H1 (cell line): ENCODE data around the gene TP63. TPM values are rescaled to one million over a fixed set of nuclear protein-coding genes. Genes with fewer than 3 reads are reported as not detected.

ENCODE experiments used
- CTCF ChIA-PET: fragments of 300-600 bp; sonication (Branson Sonifier 250); formaldehyde crosslinking; loops from one replicate; lab custom pipeline; 2021; ENCODE audit not compliant: partially characterized antibody; lab: Charles Lee
- POLR2A ChIA-PET: fragments of 300-600 bp; sonication (Branson Sonifier 250); formaldehyde crosslinking; loops from one replicate; lab custom pipeline; 2021; ENCODE audit warnings: inconsistent platforms; ENCODE audit not compliant: partially characterized antibody; lab: Charles Lee
- DNase-seq, 2 experiments: peaks; one replicate each; pipeline versions ENCODE4 v3.0.0 to v3.0.0-alpha.2; 2010 to 2022; ENCODE audit warnings: low spot score in 2 of 2, low read depth in 1 of 2, mixed read lengths in 1 of 2
- FAIRE-seq: peaks from 2 replicates; lab custom pipeline; 2011; peaks lifted over from hg19 to GRCh38; lab: Jason Lieb, UNC
- H2AFZ ChIP-seq: 2 replicates; pipeline ENCODE4 v1.8.1; 2012; ENCODE audit warnings: low read length, inconsistent platforms
- H2AK5ac ChIP-seq: 2 replicates; pipeline ENCODE4 v1.6.1; 2013; ENCODE audit warnings: low read depth, low read length
- H2BK120ac ChIP-seq: replicated peaks from 2 replicates; pipeline ENCODE3; 2013; ENCODE audit warnings: low read depth, low read length, inconsistent platforms
- H2BK12ac ChIP-seq: 2 replicates; pipeline ENCODE4 v1.6.1; 2013; ENCODE audit warnings: low read depth, low read length
- H2BK15ac ChIP-seq: 2 replicates; pipeline ENCODE4 v1.6.1; 2013; ENCODE audit warnings: low read length
- H2BK20ac ChIP-seq: 2 replicates; pipeline ENCODE4 v1.6.1; 2013; ENCODE audit warnings: low read length
- H2BK5ac ChIP-seq: 2 replicates; pipeline ENCODE4 v1.6.1; 2013; ENCODE audit warnings: low read depth, low read length
- H3K14ac ChIP-seq: 2 replicates; pipeline ENCODE4 v1.6.1; 2013; ENCODE audit warnings: inconsistent platforms; ENCODE audit not compliant: insufficient read length
- H3K18ac ChIP-seq: 2 replicates; pipeline ENCODE4 v1.6.1; 2013; ENCODE audit warnings: low read length; ENCODE audit errors: extremely low read depth
- H3K23ac ChIP-seq: 2 replicates; pipeline ENCODE4 v1.6.1; 2013; ENCODE audit warnings: inconsistent platforms; ENCODE audit not compliant: insufficient read length
- H3K23me2 ChIP-seq: 2 replicates; pipeline ENCODE4 v1.6.1; 2013; ENCODE audit warnings: low read depth, low read length
- H3K27ac ChIP-seq: 2 replicates; pipeline ENCODE4 v1.6.1; 2011; ENCODE audit warnings: low read depth, low read length, inconsistent platforms
- H3K27me3 ChIP-seq, 4 experiments: replicated peaks in 1 of 4; 1 replicate in 1 of 4; 2 replicates in 3 of 4; pipeline versions ENCODE4 v1.6.1 to v1.8.1; 2011 to 2013; ENCODE audit warnings: low read length in 3 of 4, mild to moderate bottlenecking in 3 of 4, inconsistent platforms in 2 of 4, mixed read lengths in 2 of 4, moderate library complexity in 1 of 4; ENCODE audit not compliant: control insufficient read depth in 3 of 4, insufficient read depth in 3 of 4; ENCODE audit errors: extremely low read depth in 1 of 4
- H3K36me3 ChIP-seq, 4 experiments: 2 replicates each; pipeline versions ENCODE4 v1.6.1 to v1.8.1; 2011 to 2013; ENCODE audit warnings: mild to moderate bottlenecking in 4 of 4, low read length in 3 of 4, moderate library complexity in 2 of 4, control low read depth in 1 of 4, inconsistent platforms in 1 of 4; ENCODE audit not compliant: insufficient read depth in 4 of 4, control insufficient read depth in 2 of 4
- H3K4ac ChIP-seq: replicated peaks from 2 replicates; pipeline ENCODE3; 2013; ENCODE audit warnings: low read length, low read depth, mixed read lengths, inconsistent platforms; ENCODE audit not compliant: insufficient read length
- H3K4me1 ChIP-seq, 4 experiments: replicated peaks in 1 of 4; 1 replicate in 1 of 4; 2 replicates in 3 of 4; pipeline versions ENCODE4 v1.6.1 to v1.8.1; 2011 to 2013; ENCODE audit warnings: low read length in 3 of 4, inconsistent platforms in 2 of 4, mixed read lengths in 1 of 4; ENCODE audit not compliant: insufficient read depth in 4 of 4, control insufficient read depth in 3 of 4
- H3K4me2 ChIP-seq, 2 experiments: 2 replicates each; pipeline versions ENCODE4 v1.6.1 to v1.8.1; 2011 to 2013; ENCODE audit warnings: low read depth in 2 of 2, low read length in 2 of 2, control low read depth in 1 of 2, inconsistent platforms in 1 of 2, mild to moderate bottlenecking in 1 of 2; ENCODE audit not compliant: insufficient read depth in 1 of 2
- H3K4me3 ChIP-seq, 4 experiments: fragments of 200-600, 300-600 bp in 1 of 4; sonication (generic), shearing (Covaris generic), sonication (Bioruptor Twin) in 1 of 4; 2 replicates each; pipeline versions ENCODE4 v1.5.1 to v1.8.1; 2011 to 2016; ENCODE audit warnings: low read length in 4 of 4, low read depth in 3 of 4, control low read depth in 2 of 4, inconsistent platforms in 2 of 4, mild to moderate bottlenecking in 2 of 4, mixed read lengths in 1 of 4, moderate library complexity in 1 of 4; ENCODE audit not compliant: insufficient read depth in 2 of 4; ENCODE audit errors: extremely low read depth in 1 of 4
- H3K56ac ChIP-seq: replicated peaks from 2 replicates; pipeline ENCODE3; 2013; ENCODE audit warnings: low read depth, mild to moderate bottlenecking, mixed read lengths, low read length, inconsistent platforms; ENCODE audit not compliant: insufficient read length
- H3K79me1 ChIP-seq: 2 replicates; pipeline ENCODE4 v1.6.1; 2013; ENCODE audit warnings: low read depth, low read length, control low read depth
- H3K79me2 ChIP-seq, 2 experiments: 2 replicates each; pipeline versions ENCODE4 v1.6.1 to v1.8.1; 2012 to 2013; ENCODE audit warnings: low read length in 2 of 2, mild to moderate bottlenecking in 2 of 2, inconsistent platforms in 1 of 2; ENCODE audit not compliant: insufficient read depth in 2 of 2, control insufficient read depth in 1 of 2
- H3K9ac ChIP-seq, 4 experiments: replicated peaks in 1 of 4; 1 replicate in 1 of 4; 2 replicates in 3 of 4; pipeline versions ENCODE4 v1.6.1 to v1.8.1; 2011 to 2013; ENCODE audit warnings: low read depth in 3 of 4, low read length in 3 of 4, control low read depth in 2 of 4, mild to moderate bottlenecking in 2 of 4, moderate library complexity in 2 of 4, inconsistent platforms in 1 of 4; ENCODE audit errors: extremely low read depth in 1 of 4
- H3K9me3 ChIP-seq, 2 experiments: 2 replicates each; pipeline versions ENCODE4 v1.6.1 to v1.8.1; 2012 to 2013; ENCODE audit warnings: mild to moderate bottlenecking in 2 of 2, moderate library complexity in 2 of 2, control low read depth in 1 of 2, inconsistent platforms in 1 of 2, low read depth in 1 of 2, low read length in 1 of 2, mixed read lengths in 1 of 2; ENCODE audit not compliant: insufficient read depth in 2 of 2
- H4K20me1 ChIP-seq, 2 experiments: replicated peaks in 1 of 2; 2 replicates each; pipeline versions ENCODE3 to v1.8.1; 2011 to 2013; ENCODE audit warnings: inconsistent platforms in 2 of 2, low read length in 2 of 2, mild to moderate bottlenecking in 1 of 2; ENCODE audit not compliant: insufficient read depth in 2 of 2, control insufficient read depth in 1 of 2
- H4K5ac ChIP-seq: 2 replicates; pipeline ENCODE4 v1.6.1; 2013; ENCODE audit warnings: low read length, low read depth, mixed read lengths, inconsistent platforms; ENCODE audit not compliant: insufficient read length
- H4K8ac ChIP-seq: 2 replicates; pipeline ENCODE4 v1.8.0; 2013; ENCODE audit warnings: mild to moderate bottlenecking, moderate library complexity, low read length, inconsistent platforms; ENCODE audit not compliant: insufficient read depth; ENCODE audit errors: extremely low read depth
- H4K91ac ChIP-seq: replicated peaks from 2 replicates; pipeline ENCODE3; 2013; ENCODE audit warnings: low read length, mixed read lengths, inconsistent platforms; ENCODE audit not compliant: insufficient read length
- ATF2 ChIP-seq: IDR thresholded peaks from 2 replicates; pipeline ENCODE4 v1.6.1; 2012; ENCODE audit warnings: low read length, inconsistent platforms
- CTBP2 ChIP-seq: IDR thresholded peaks from 2 replicates; pipeline ENCODE4 v1.7.0; 2011; ENCODE audit warnings: borderline replicate concordance, mild to moderate bottlenecking, moderate library complexity, mixed read lengths, low read length; ENCODE audit not compliant: insufficient read depth, insufficient read length
- EGR1 ChIP-seq: IDR thresholded peaks from 2 replicates; pipeline ENCODE4 v1.6.1; 2011; ENCODE audit warnings: low read depth, low read length, borderline replicate concordance
- EP300 ChIP-seq, 2 experiments: IDR thresholded peaks; 1 replicate in 1 of 2; 2 replicates in 1 of 2; pipeline ENCODE4 v1.6.1; 2011 to 2012; ENCODE audit warnings: low read depth in 2 of 2, low read length in 2 of 2, mild to moderate bottlenecking in 2 of 2, borderline replicate concordance in 1 of 2, inconsistent platforms in 1 of 2, moderate library complexity in 1 of 2
- NRF1 ChIP-seq: IDR thresholded peaks from 2 replicates; pipeline ENCODE4 v1.6.1; 2011; ENCODE audit warnings: mild to moderate bottlenecking, low read depth, low read length, improper control_type of control experiment
- SIN3A ChIP-seq, 2 experiments: IDR thresholded peaks in 1 of 2; conservative IDR thresholded peaks in 1 of 2; 2 replicates each; pipeline ENCODE4 v1.6.1; 2011 to 2012; ENCODE audit warnings: low read length in 2 of 2, improper control_type of control experiment in 1 of 2, low read depth in 1 of 2, mild to moderate bottlenecking in 1 of 2
- SRF ChIP-seq: IDR thresholded peaks from 2 replicates; pipeline ENCODE4 v1.6.1; 2011; ENCODE audit warnings: mild to moderate bottlenecking, low read depth, low read length, moderate library complexity
- SUZ12 ChIP-seq: fragments of 200-600 bp; sonication (generic); IDR thresholded peaks from 2 replicates; pipeline ENCODE4 v1.6.1; 2012; ENCODE audit warnings: mild to moderate bottlenecking, inconsistent platforms, low read length, moderate library complexity, mixed read lengths
- TEAD4 ChIP-seq: IDR thresholded peaks from 2 replicates; pipeline ENCODE4 v1.6.1; 2012; ENCODE audit warnings: low read depth, low read length, inconsistent platforms, mixed read lengths
- WGBS, 2 experiments: shearing (Covaris generic) in 1 of 2; methylation state at CpG; one replicate each; pipeline versions ENCODE4 v1.1.6 to v1.1.7; 2013 to 2015; ENCODE audit warnings: low lambda C conversion rate in 2 of 2, mixed read lengths in 2 of 2, inconsistent platforms in 1 of 2, low coverage in 1 of 2, missing lambda C conversion rate in 1 of 2; ENCODE audit not compliant: insufficient replicate concordance in 2 of 2, insufficient coverage in 1 of 2, insufficient read length in 1 of 2; ENCODE audit errors: extremely low coverage in 1 of 2, missing lambda C conversion rate in 1 of 2; 5-methylcytosine and 5-hydroxymethylcytosine counted together
- polyA plus RNA-seq, 7 experiments: library from polyadenylated mRNA; depleted of rRNA in 3 of 7; stranded (reverse) in 5 of 7; unstranded in 2 of 7; fragments of >200 nt in 5 of 7; fragments of 200-250 nt in 2 of 7; gene quantifications; 1 replicate in 5 of 7; 2 replicates in 1 of 7; 4 replicates in 1 of 7; pipeline versions ENCODE4 v1.2.1 to v1.2.3, GENCODE V29; 2011 to 2013; ENCODE audit warnings: missing spikeins in 2 of 7, mixed read lengths in 2 of 7
- total RNA-seq: library from RNA; stranded (reverse); fragmentation: NEBNext Ultra II Directional; extraction: Animal tissue kit (Norgen Biotek cat#: 25700); gene quantifications from 2 replicates; pipeline ENCODE4 v1.2.1, GENCODE V29; 2021
- TF ChIP-seq, protein P1 (sequence below): IDR thresholded peaks from 2 replicates; pipeline ENCODE4 v1.6.1; 2011; ENCODE audit warnings: low read length, improper control_type of control experiment

TP63 gene
- total and polyA plus RNA-seq, 2 of the 8 experiments (the other 6 are each of a cell fraction or from before 2014, with no cell fraction given) = not detected

DNA sequence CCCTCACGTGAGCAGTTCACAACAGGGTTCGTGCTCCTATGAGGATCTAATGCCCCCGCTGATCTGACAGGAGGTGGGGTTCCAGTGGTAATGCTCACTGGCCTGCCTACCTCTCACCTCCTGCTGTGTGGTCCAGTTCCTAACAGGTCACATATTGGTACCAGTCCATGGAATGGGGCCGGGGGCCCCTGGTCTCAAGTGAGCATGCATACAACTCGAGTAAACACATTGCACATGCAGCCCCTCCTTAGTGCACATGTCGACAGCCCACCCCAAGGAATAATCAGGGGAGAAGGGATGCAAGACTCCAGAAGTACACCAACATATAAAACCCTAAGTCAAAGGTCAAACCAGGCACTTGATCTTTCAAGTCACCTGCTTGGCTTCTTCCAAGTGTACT, 127.0 kb downstream of the TP63 start:
- Histone ChIP-seq H3K23ac (no peak overlapping the region), H3K4me1 (no peaks in the 10 kb centered on the region; a peak in 1 of 7 replicates), H3K18ac (no peak overlapping the region), H3K56ac (no peak overlapping the region), H3K4ac (no peak overlapping the region), H2AK5ac (no peak overlapping the region), H2BK20ac (no peak overlapping the region), H4K5ac (no peak overlapping the region), H2BK15ac (no peak overlapping the region), H3K79me1 (no peaks in the 10 kb centered on the region), H3K27me3 (no peaks in the 10 kb centered on the region), H2BK12ac (no peak overlapping the region), H3K27ac (no peak overlapping the region), H3K14ac (no peak overlapping the region), H4K91ac (no peak overlapping the region), H2BK120ac (no peak overlapping the region), H4K8ac (no peak overlapping the region), H3K9ac (no peak overlapping the region; a peak in 1 of 7 replicates), H4K20me1 (no peaks in the 10 kb centered on the region), H3K23me2 (no peaks in the 10 kb centered on the region), H2BK5ac (no peak overlapping the region), H3K36me3 (no peaks in the 10 kb centered on the region; a peak in 1 of 8 replicates), H2AFZ (no peak overlapping the region), H3K79me2 (no peaks in the 10 kb centered on the region), H3K4me3 (no peak overlapping the region), H3K9me3 (peaks cover 2 to 12% of the 10 kb centered on the region in 2 experiments; a peak in 2 of 4 replicates), H3K4me2 (no peak overlapping the region)
- ChIA-PET CTCF (interaction anchor here (1.2 kb wide), 1 partner anchor 14 kb away, joined by 3 read pairs; no protein-coding TSS in a partner anchor), POLR2A (no interaction called here)
- whole genome bisulfite sequencing, 2 experiments = 82% methylated on average over 6 of the region's 6 CpGs; no CpG with 5 or more reads in 1 of the 2 experiments
- FAIRE-seq (no peak), DNase-seq (no peak)
- TF ChIP-seq EGR1 = no peak
- TF ChIP-seq SIN3A (conservative IDR thresholded peaks at IDR 0.05 in 1 of 2, IDR thresholded peaks at IDR 0.05 in 1 of 2; ENCODE audit: low read depth in 1 of 2, low read length in 2 of 2) = no peak
- no peak for TF ChIP-seq SUZ12
- TF ChIP-seq CTBP2 = no peak
- no peak for TF ChIP-seq SRF
- TF ChIP-seq ATF2 = no peak
- no peak for TF ChIP-seq NRF1
- TF ChIP-seq, protein P1, sequence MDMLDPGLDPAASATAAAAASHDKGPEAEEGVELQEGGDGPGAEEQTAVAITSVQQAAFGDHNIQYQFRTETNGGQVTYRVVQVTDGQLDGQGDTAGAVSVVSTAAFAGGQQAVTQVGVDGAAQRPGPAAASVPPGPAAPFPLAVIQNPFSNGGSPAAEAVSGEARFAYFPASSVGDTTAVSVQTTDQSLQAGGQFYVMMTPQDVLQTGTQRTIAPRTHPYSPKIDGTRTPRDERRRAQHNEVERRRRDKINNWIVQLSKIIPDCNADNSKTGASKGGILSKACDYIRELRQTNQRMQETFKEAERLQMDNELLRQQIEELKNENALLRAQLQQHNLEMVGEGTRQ = no peak
- TF ChIP-seq TEAD4 = no peak
- TF ChIP-seq EP300 (IDR thresholded peaks at IDR 0.05; ENCODE audit: borderline replicate concordance in 1 of 2, low read depth in 2 of 2, low read length in 2 of 2) = no peak
